IMR-90 (cell line): ENCODE results near the gene COMMD1. TPM values are rescaled to one million over a fixed set of nuclear protein-coding genes. Genes with fewer than 3 reads are reported as not detected.

ENCODE experiments used
- ATAC-seq: fragments of 200-7000 bp; cut with Tn5 transposase; 2 replicates; pipeline ENCODE4 v1.9.1; 2020; ENCODE audit warnings: low read depth, mild to moderate bottlenecking, moderate library complexity
- BruUV-seq: library from RNA; stranded (reverse); fragments of 400-500 nt; replicated peaks from 2 replicates; lab custom pipeline; 2021; lab: Mats Ljungman, UMichigan
- CTCF ChIA-PET: fragments of 300-600 bp; formaldehyde crosslinking; extraction: SDS; loops from one replicate; lab custom pipeline; 2021; ENCODE audit warnings: antibody characterized with exemption; lab: Yijun Ruan, JAX
- POLR2A ChIA-PET: fragments of 300-600 bp; sonication (Branson Sonifier 250); formaldehyde crosslinking; loops from one replicate; lab custom pipeline; 2022; ENCODE audit warnings: antibody characterized with exemption; ENCODE audit not compliant: unreplicated experiment; lab: Charles Lee
- DNase-seq: peaks from one replicate; pipeline ENCODE4 v3.0.0; 2013
- H2AFZ ChIP-seq: replicated peaks from 2 replicates; pipeline ENCODE3; 2013; ENCODE audit warnings: low read length, mild to moderate bottlenecking; ENCODE audit not compliant: poor library complexity
- H2AK5ac ChIP-seq: 2 replicates; pipeline ENCODE4 v1.6.1; 2013; ENCODE audit warnings: low read depth, low read length, inconsistent platforms
- H2AK9ac ChIP-seq: replicated peaks from 2 replicates; pipeline ENCODE3; 2013; ENCODE audit warnings: mild to moderate bottlenecking, low read depth, low read length, moderate library complexity; ENCODE audit not compliant: poor library complexity
- H2BK120ac ChIP-seq: 2 replicates; pipeline ENCODE4 v1.6.1; 2013; ENCODE audit warnings: low read depth, low read length, inconsistent platforms
- H2BK15ac ChIP-seq: 3 replicates; pipeline ENCODE4 v1.6.1; 2013; ENCODE audit warnings: low read depth, low read length, inconsistent platforms
- H2BK20ac ChIP-seq: 2 replicates; pipeline ENCODE4 v1.6.1; 2013; ENCODE audit warnings: low read depth, mild to moderate bottlenecking, inconsistent platforms, low read length, moderate library complexity
- H2BK5ac ChIP-seq: 2 replicates; pipeline ENCODE4 v1.6.1; 2013; ENCODE audit warnings: mild to moderate bottlenecking, low read depth, low read length, inconsistent platforms; ENCODE audit not compliant: poor library complexity, severe bottlenecking
- H3K14ac ChIP-seq: replicated peaks from 2 replicates; pipeline ENCODE4 v1.6.1; 2013; ENCODE audit warnings: low read depth, low read length, inconsistent platforms
- H3K18ac ChIP-seq: 2 replicates; pipeline ENCODE4 v1.6.1; 2013; ENCODE audit warnings: low read depth, low read length, control low read depth
- H3K23ac ChIP-seq: 2 replicates; pipeline ENCODE4 v1.6.1; 2013; ENCODE audit warnings: low read depth, low read length, inconsistent platforms
- H3K27ac ChIP-seq: 2 replicates; pipeline ENCODE4 v1.5.1; 2013; ENCODE audit warnings: mild to moderate bottlenecking, control low read depth, low read length; ENCODE audit not compliant: insufficient read depth
- H3K27me3 ChIP-seq: 2 replicates; pipeline ENCODE4 v1.6.1; 2013; ENCODE audit warnings: low read length; ENCODE audit not compliant: control insufficient read depth, insufficient read depth
- H3K36me3 ChIP-seq: 2 replicates; pipeline ENCODE4 v1.6.1; 2013; ENCODE audit warnings: low read length, mixed read lengths; ENCODE audit not compliant: control insufficient read depth, insufficient read depth
- H3K4ac ChIP-seq: 2 replicates; pipeline ENCODE4 v1.6.1; 2013; ENCODE audit warnings: low read depth, low read length, inconsistent platforms
- H3K4me1 ChIP-seq: 2 replicates; pipeline ENCODE4 v1.6.1; 2013; ENCODE audit warnings: low read length, mixed read lengths; ENCODE audit not compliant: control insufficient read depth, insufficient read depth
- H3K4me2 ChIP-seq: 2 replicates; pipeline ENCODE4 v1.6.1; 2013; ENCODE audit warnings: low read depth, mild to moderate bottlenecking, control low read depth, low read length, moderate library complexity
- H3K4me3 ChIP-seq: 2 replicates; pipeline ENCODE4 v1.5.1; 2013; ENCODE audit warnings: low read depth, mild to moderate bottlenecking, control low read depth, low read length, moderate library complexity; ENCODE audit not compliant: insufficient read depth
- H3K56ac ChIP-seq: 2 replicates; pipeline ENCODE4 v1.6.1; 2013; ENCODE audit warnings: low read length, inconsistent platforms; ENCODE audit not compliant: insufficient read depth; ENCODE audit errors: extremely low read depth
- H3K79me1 ChIP-seq, 2 experiments: 2 replicates each; pipeline ENCODE4 v1.6.1; 2013; ENCODE audit warnings: low read length in 2 of 2, inconsistent platforms in 1 of 2, low read depth in 1 of 2
- H3K9ac ChIP-seq: 2 replicates; pipeline ENCODE4 v1.6.1; 2013; ENCODE audit warnings: low read depth, low read length, control low read depth
- H3K9me1 ChIP-seq: 2 replicates; pipeline ENCODE4 v1.6.1; 2013; ENCODE audit warnings: low read length, inconsistent platforms; ENCODE audit not compliant: insufficient read depth
- H3K9me3 ChIP-seq: 2 replicates; pipeline ENCODE4 v1.6.1; 2013; ENCODE audit warnings: low read length; ENCODE audit not compliant: control insufficient read depth, insufficient read depth
- H4K20me1 ChIP-seq: 2 replicates; pipeline ENCODE4 v1.6.1; 2013; ENCODE audit warnings: low read length, inconsistent platforms; ENCODE audit not compliant: insufficient read depth
- H4K5ac ChIP-seq: 2 replicates; pipeline ENCODE4 v1.6.1; 2013; ENCODE audit warnings: mild to moderate bottlenecking, low read depth, low read length, control low read depth
- H4K8ac ChIP-seq, 2 experiments: 2 replicates each; pipeline ENCODE4 v1.6.1; 2013; ENCODE audit warnings: low read depth in 2 of 2, low read length in 2 of 2, control low read depth in 1 of 2, inconsistent platforms in 1 of 2
- H4K91ac ChIP-seq: 2 replicates; pipeline ENCODE4 v1.6.1; 2013; ENCODE audit warnings: low read depth, low read length, inconsistent platforms; ENCODE audit not compliant: insufficient read depth
- BHLHE40 ChIP-seq: fragments of 150-350 bp; IDR thresholded peaks from 2 replicates; pipeline ENCODE4 v1.6.1; 2016; ENCODE audit warnings: mild to moderate bottlenecking, low read depth, low read length
- CEBPB ChIP-seq: IDR thresholded peaks from 2 replicates; pipeline ENCODE4 v1.6.1; 2012; ENCODE audit warnings: low read depth, low read length, improper control_type of control experiment
- CHD1 ChIP-seq: IDR thresholded peaks from 2 replicates; pipeline ENCODE4 v1.6.1; 2012; ENCODE audit warnings: low read depth, low read length, improper control_type of control experiment
- FOS ChIP-seq: fragments of 150-350 bp; IDR thresholded peaks from 2 replicates; pipeline ENCODE4 v1.6.1; 2016; ENCODE audit warnings: low read depth, low read length
- MAFK ChIP-seq: IDR thresholded peaks from 2 replicates; pipeline ENCODE4 v1.6.1; 2012; ENCODE audit warnings: low read depth, low read length, improper control_type of control experiment
- MAZ ChIP-seq: IDR thresholded peaks from 2 replicates; pipeline ENCODE4 v1.6.1; 2012; ENCODE audit warnings: low read depth, mild to moderate bottlenecking, low read length, improper control_type of control experiment, moderate library complexity, borderline replicate concordance
- MXI1 ChIP-seq: IDR thresholded peaks from 2 replicates; pipeline ENCODE4 v1.6.1; 2012; ENCODE audit warnings: low read depth, mild to moderate bottlenecking, low read length, moderate library complexity, borderline replicate concordance
- NFE2L2 ChIP-seq: fragments of 150-350 bp; IDR thresholded peaks from 2 replicates; pipeline ENCODE4 v1.6.1; 2016; ENCODE audit warnings: low read depth, mild to moderate bottlenecking, low read length
- POLR2A ChIP-seq: IDR thresholded peaks from 2 replicates; pipeline ENCODE4 v1.6.1; 2012; ENCODE audit warnings: mild to moderate bottlenecking, low read depth, low read length
- RAD21 ChIP-seq: IDR thresholded peaks from 2 replicates; pipeline ENCODE4 v1.6.1; 2012; ENCODE audit warnings: low read length, improper control_type of control experiment
- RFX5 ChIP-seq: IDR thresholded peaks from 2 replicates; pipeline ENCODE4 v1.8.0; 2012; ENCODE audit warnings: low read depth, mild to moderate bottlenecking, low read length, moderate library complexity
- SMC3 ChIP-seq: fragments of 150-350 bp; IDR thresholded peaks from 2 replicates; pipeline ENCODE4 v1.6.1; 2016; ENCODE audit warnings: low read depth, mild to moderate bottlenecking, antibody characterized with exemption, low read length, moderate library complexity
- WGBS, 2 experiments: methylation state at CpG; one replicate each; pipeline versions ENCODE4 v1.1.5 to v1.1.7; 2013; ENCODE audit warnings: missing lambda C conversion rate in 2 of 2; ENCODE audit not compliant: insufficient read length in 1 of 2; ENCODE audit errors: extremely low coverage in 2 of 2; 5-methylcytosine and 5-hydroxymethylcytosine counted together
- dilution Hi-C: fragments of 300-500 bp; cut with HindIII; formaldehyde crosslinking; loops from one replicate; pipeline ENCODE4 v1.14.3; 2018; ENCODE audit warnings: low sequenced_read_pairs; ENCODE audit not compliant: unreplicated experiment
- in situ Hi-C: fragments of 300-500 bp; cut with MboI; formaldehyde crosslinking; loops from 3 replicates; pipeline ENCODE4 v1.14.3; 2019; ENCODE audit warnings: low sequenced_read_pairs, inconsistent platforms, mixed read lengths
- intact Hi-C: fragments of 100-400 bp; cut with micrococcal nuclease; formaldehyde crosslinking; loops from 2 replicates; pipeline ENCODE4 v1.10.0; 2022
- polyA plus RNA-seq, 3 experiments: library from polyadenylated mRNA; depleted of rRNA; stranded (reverse); fragments of >200 nt; gene quantifications; 2 replicates each; pipeline ENCODE4 v1.2.3, GENCODE V29; 2012; ENCODE audit warnings: low replicate concordance in 1 of 3
- total RNA-seq: library from RNA; depleted of rRNA; stranded (reverse); fragments of >200 nt; gene quantifications from 2 replicates; pipeline ENCODE4 v1.2.3, GENCODE V29; 2012
- TF ChIP-seq, protein P1 (sequence below): conservative IDR thresholded peaks from 2 replicates; pipeline ENCODE4 v1.5.1; 2012; ENCODE audit warnings: mild to moderate bottlenecking, low read depth, low read length, improper control_type of control experiment
- TF ChIP-seq, protein P2 (sequence below): fragments of 150-350 bp; IDR thresholded peaks from 2 replicates; pipeline ENCODE4 v1.6.1; 2017; ENCODE audit warnings: mild to moderate bottlenecking, antibody characterized with exemption, low read length, low read depth

The COMMD1 gene
- total and polyA plus RNA-seq, 2 of the 4 experiments (the other 2 are of a cell fraction): 42.8 to 60.4 TPM

DNA sequence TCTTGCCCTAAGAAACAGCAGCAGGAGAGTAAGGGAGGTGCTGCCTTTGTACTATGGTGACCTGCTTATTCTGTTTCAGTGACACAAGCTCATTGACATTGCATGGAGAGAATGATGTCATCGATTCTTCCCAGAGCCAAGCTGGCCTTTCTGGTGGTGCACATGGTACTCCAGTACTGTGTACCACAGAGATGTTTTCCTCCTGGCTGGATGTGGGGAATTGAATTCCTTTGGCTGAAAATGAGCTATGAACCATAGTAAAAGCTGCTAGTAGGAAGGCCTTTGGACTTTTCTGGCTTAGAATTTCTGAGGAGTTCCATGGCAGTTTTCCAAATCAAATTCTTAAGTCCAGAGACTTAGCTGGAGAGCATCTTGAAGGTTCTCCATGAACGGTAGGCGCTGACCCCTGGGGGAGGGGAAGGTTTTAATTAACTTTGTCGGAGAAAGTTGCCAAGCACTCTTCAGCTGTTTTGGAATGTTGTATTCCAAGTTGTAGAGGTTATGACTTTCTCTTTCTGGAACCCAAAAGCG, 273.3 kb downstream of the COMMD1 start:
- Histone ChIP-seq H3K56ac (no peak overlapping the region), H2BK15ac (no peak overlapping the region), H2BK120ac (no peak overlapping the region), H3K14ac (no peak overlapping the region; the same call in 1 of the 2 replicates), H4K91ac (no peak overlapping the region), H3K18ac (no peak overlapping the region), H2AK9ac (no peak overlapping the region), H2AFZ (no peak overlapping the region), H4K8ac (no peak overlapping the region), H3K23ac (no peak overlapping the region), H3K9ac (no peak overlapping the region), H3K9me1 (no peaks in the 10 kb centered on the region), H3K9me3 (no peaks in the 10 kb centered on the region), H3K4ac (no peak overlapping the region), H3K27me3 (peaks cover 3% of the 10 kb centered on the region), H3K4me1 (no peaks in the 10 kb centered on the region), H2AK5ac (no peak overlapping the region), H3K4me2 (no peak overlapping the region), H3K4me3 (no peak overlapping the region), H4K5ac (no peak overlapping the region), H3K27ac (no peak overlapping the region), H3K36me3 (no peaks in the 10 kb centered on the region), H2BK5ac (no peak overlapping the region), H2BK20ac (no peak overlapping the region), H4K20me1 (no peaks in the 10 kb centered on the region), H3K79me1 (no peaks in the 10 kb centered on the region)
- ATAC-seq (no peak), DNase-seq (peak; percentile 24)
- 81% methylated on average over 2 of the region's 5 CpGs; no CpG with 5 or more reads in 1 of the 2 experiments for WGBS, 2 experiments
- intact Hi-C loops: no loop called here
- dilution Hi-C loops: no loop called here
- in situ Hi-C loops: no loop called here
- ChIA-PET POLR2A (no interaction called here), CTCF (no interaction called here)
- TF ChIP-seq RFX5 (no peak), RAD21 (no peak), CEBPB (no peak), MAFK (no peak), SMC3 (no peak), POLR2A (no peak), MXI1 (no peak), NFE2L2 (no peak), MAZ (no peak), FOS (no peak), BHLHE40 (no peak), CHD1 (no peak)
- TF ChIP-seq, protein P1, sequence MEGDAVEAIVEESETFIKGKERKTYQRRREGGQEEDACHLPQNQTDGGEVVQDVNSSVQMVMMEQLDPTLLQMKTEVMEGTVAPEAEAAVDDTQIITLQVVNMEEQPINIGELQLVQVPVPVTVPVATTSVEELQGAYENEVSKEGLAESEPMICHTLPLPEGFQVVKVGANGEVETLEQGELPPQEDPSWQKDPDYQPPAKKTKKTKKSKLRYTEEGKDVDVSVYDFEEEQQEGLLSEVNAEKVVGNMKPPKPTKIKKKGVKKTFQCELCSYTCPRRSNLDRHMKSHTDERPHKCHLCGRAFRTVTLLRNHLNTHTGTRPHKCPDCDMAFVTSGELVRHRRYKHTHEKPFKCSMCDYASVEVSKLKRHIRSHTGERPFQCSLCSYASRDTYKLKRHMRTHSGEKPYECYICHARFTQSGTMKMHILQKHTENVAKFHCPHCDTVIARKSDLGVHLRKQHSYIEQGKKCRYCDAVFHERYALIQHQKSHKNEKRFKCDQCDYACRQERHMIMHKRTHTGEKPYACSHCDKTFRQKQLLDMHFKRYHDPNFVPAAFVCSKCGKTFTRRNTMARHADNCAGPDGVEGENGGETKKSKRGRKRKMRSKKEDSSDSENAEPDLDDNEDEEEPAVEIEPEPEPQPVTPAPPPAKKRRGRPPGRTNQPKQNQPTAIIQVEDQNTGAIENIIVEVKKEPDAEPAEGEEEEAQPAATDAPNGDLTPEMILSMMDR: no peak
- TF ChIP-seq, protein P2, sequence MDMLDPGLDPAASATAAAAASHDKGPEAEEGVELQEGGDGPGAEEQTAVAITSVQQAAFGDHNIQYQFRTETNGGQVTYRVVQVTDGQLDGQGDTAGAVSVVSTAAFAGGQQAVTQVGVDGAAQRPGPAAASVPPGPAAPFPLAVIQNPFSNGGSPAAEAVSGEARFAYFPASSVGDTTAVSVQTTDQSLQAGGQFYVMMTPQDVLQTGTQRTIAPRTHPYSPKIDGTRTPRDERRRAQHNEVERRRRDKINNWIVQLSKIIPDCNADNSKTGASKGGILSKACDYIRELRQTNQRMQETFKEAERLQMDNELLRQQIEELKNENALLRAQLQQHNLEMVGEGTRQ: no peak
- BruUV-seq: no TSS peak
